Central memory CD8-positive, alpha-beta T cell (primary cell): ENCODE results near the gene ASAP2.
A peak's percentile ranks its signal among the peaks of the same experiment; 100 is the strongest.

Experiments
- ATAC-seq: fragments of 150-1000 bp; cut with Tn5 transposase; replicated peaks from 2 replicates; pipeline ENCODE4 v1.10.0; 2022; ENCODE audit warnings: mild to moderate bottlenecking, moderate FRiP score, moderate number of reproducible peaks; ENCODE audit not compliant: poor library complexity, severe bottlenecking; ENCODE audit errors: extremely low read depth
- DNase-seq, 2 donors: peaks; one replicate each; pipeline ENCODE4 v3.0.0; 2021; ENCODE audit warnings: low spot score in 2 of 2
- H3K27ac Mint-ChIP-seq: one replicate; pipeline ENCODE4 v1.8.0; 2022; ENCODE audit warnings: low read depth, mild to moderate bottlenecking, moderate library complexity, mixed read lengths
- H3K27me3 Mint-ChIP-seq: one replicate; pipeline ENCODE4 v1.8.0; 2022; ENCODE audit warnings: mixed read lengths
- H3K36me3 Mint-ChIP-seq: one replicate; pipeline ENCODE4 v1.8.0; 2022; ENCODE audit warnings: mild to moderate bottlenecking, moderate library complexity, mixed read lengths; ENCODE audit not compliant: insufficient read depth
- H3K4me1 Mint-ChIP-seq: one replicate; pipeline ENCODE4 v1.8.0; 2022; ENCODE audit warnings: mixed read lengths
- H3K4me3 Mint-ChIP-seq: one replicate; pipeline ENCODE4 v1.8.0; 2022; ENCODE audit warnings: mild to moderate bottlenecking, moderate library complexity, mixed read lengths
- H3K9me3 Mint-ChIP-seq: one replicate; pipeline ENCODE4 v1.8.0; 2022; ENCODE audit warnings: mixed read lengths

ASAP2 gene

DNA sequence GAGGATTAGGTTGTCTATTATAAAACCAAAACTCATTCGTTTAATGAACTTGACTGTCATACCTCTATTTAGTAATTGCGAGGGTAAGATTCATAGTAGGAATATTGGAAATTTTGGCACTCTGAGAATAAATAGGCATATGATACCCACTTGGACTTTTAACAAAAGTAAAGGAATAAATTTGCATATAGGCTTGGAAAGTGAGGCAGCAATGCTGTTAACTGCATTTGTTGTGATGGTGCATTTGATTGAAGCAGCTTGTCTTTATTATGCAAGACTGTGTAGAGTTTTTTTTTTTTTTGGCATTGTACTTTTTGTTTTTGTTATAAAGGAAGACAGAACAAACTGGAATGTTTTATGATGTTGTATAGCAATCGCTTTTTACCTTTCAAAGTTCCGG lies 197.8 kb downstream of the ASAP2 start:
- Mint-ChIP-seq H3K36me3 (peaks cover 12% of the 10 kb centered on the region), H3K27me3 (no peaks in the 10 kb centered on the region), H3K27ac (no peak overlapping the region), H3K4me3 (no peak overlapping the region), H3K9me3 (no peaks in the 10 kb centered on the region), H3K4me1 (peaks cover 12% of the 10 kb centered on the region)
- DNase-seq (no peak), ATAC-seq (no peak)

- Mint-ChIP-seq H3K27me3 (no peaks in the 10 kb centered on the region), H3K9me3 (no peaks in the 10 kb centered on the region), H3K4me1 (peaks cover 8% of the 10 kb centered on the region), H3K36me3 (peaks cover 20% of the 10 kb centered on the region), H3K4me3 (no peak overlapping the region), H3K27ac (no peak overlapping the region)
- ATAC-seq (no peak), DNase-seq (no peak)
Measured at GRCh38 chr2:9405636-9406035, 199.0 kb downstream of the ASAP2 start.

DNA sequence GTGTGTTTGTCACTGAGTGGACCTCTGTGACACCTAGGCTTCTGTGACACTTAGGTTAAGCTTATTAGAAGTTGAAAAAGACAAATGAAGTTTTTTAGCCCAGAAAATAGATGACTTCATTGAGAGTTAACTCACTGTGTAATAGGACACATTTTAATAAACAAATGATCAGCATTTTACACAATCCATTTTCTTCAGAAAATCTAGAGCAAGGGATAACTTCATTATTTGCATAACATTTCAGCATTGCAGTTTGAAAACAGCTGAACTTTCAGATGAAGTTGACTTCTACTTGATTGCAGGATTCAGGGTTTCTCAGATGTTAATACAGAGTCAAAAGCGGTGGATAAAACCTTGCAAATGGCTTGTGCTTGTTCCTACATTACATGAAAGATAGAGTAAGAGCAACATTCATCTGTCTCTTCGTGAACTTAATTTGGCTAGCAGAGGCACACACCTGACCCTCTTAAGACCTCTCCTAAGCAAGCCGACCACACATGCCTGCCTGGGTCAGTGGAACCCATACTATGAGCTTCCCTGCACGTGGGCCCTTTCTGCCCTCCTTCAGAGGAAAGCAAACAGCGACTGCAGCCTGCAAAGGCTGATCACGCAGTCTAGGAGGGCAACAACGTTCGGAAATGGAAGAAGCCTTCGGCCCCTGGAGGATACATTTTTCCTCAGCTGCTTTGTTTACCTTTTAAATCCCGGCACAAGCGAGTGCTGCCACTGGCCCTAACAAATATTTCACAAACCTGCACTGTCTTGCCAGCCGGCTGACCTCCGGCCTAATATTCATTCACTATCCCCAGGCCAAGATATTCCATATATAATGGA lies 200.1 kb downstream of the ASAP2 start:
- Mint-ChIP-seq H3K27ac (no peak overlapping the region), H3K9me3 (no peaks in the 10 kb centered on the region), H3K4me1 (no peaks in the 10 kb centered on the region), H3K36me3 (peaks cover 29% of the 10 kb centered on the region), H3K4me3 (no peak overlapping the region), H3K27me3 (no peaks in the 10 kb centered on the region)
- DNase-seq: no peak
- ATAC-seq: no peak

DNA sequence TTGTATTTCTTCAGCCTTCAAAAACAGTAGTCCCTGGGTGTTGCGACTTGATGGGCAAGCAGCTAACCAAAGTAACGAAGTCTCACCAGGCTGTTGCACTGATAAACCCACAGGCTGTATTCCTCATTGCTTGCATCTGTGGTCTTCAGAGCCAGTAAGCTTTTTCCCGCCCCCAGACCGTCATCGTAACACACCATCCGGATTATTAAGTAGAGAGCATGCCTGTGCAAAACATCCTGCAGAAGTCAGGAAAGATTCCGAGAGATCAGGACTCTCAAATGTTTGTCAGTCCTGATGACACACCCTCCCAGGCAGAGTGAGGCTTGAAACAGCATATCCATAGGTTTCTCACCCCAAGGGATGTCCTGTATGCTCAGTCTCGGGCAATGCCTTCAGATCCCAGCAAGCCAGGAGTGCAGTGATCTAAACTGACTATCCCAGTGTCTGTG lies 200.8 kb downstream of the ASAP2 start:
- H3K4me1 Mint-ChIP-seq: no peaks in the 10 kb centered on the region
- H3K27me3 Mint-ChIP-seq: no peaks in the 10 kb centered on the region
- peaks cover 34% of the 10 kb centered on the region for H3K36me3 Mint-ChIP-seq
- ATAC-seq: no peak
- H3K4me3 Mint-ChIP-seq: no peak overlapping the region
- H3K9me3 Mint-ChIP-seq: no peaks in the 10 kb centered on the region
- H3K27ac Mint-ChIP-seq: no peak overlapping the region
- DNase-seq: no peak

DNA sequence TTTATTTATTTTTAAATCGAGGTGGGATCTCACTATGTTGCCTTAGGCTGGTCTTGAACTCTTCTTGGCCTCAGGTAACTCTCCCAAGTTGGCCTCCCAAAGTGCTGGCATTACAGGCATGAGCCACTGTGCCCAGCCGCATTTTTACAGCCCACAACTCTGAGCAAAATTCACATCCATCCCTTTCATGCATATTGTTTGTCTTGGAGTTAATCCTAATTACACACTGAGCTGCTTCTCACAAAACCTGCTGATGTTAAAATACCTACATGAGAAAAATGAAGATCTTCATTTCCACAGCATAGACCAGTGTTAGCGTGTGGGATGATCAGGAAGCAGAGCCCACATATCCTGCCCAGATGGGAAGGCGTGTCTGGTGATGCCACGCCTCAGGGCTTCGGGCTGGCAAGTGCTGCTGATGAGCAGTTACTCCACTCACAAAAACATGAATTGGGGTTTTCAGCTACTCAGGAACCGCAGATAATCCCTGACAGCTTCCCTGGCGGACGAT lies 202.1 kb downstream of the ASAP2 start:
- no peaks in the 10 kb centered on the region for H3K9me3 Mint-ChIP-seq
- no peaks in the 10 kb centered on the region for H3K27me3 Mint-ChIP-seq
- peaks cover under 1% of the 10 kb centered on the region for H3K4me1 Mint-ChIP-seq
- peaks cover 39% of the 10 kb centered on the region for H3K36me3 Mint-ChIP-seq
- H3K4me3 Mint-ChIP-seq: no peak overlapping the region
- no peak overlapping the region for H3K27ac Mint-ChIP-seq
- ATAC-seq (no peak), DNase-seq (no peak)

DNA sequence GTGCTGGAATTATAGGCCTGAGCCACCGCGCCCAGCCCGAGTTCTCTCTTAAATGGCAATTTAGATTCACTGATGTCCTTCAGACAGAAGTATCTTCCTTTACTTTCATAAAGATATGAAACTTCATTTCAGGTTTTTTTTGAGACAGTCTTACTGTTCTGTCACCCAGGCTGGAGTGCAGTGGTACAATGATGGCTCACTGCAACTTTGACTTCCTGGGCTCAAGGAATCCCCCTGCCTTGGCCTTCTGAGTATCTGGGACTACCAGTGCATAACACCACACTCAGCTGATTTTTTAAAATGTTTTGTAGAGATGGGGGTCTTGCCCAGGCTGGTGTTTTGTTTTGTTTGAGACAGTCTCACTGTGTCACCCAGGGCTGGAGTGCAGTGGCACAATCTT lies 203.5 kb downstream of the ASAP2 start:
- H3K9me3 Mint-ChIP-seq: no peaks in the 10 kb centered on the region
- H3K4me3 Mint-ChIP-seq: no peak overlapping the region
- no peak for DNase-seq
- peaks cover 11% of the 10 kb centered on the region for H3K4me1 Mint-ChIP-seq
- no peaks in the 10 kb centered on the region for H3K27me3 Mint-ChIP-seq
- ATAC-seq: peak; percentile 24
- peaks cover 45% of the 10 kb centered on the region for H3K36me3 Mint-ChIP-seq
- no peak overlapping the region for H3K27ac Mint-ChIP-seq

DNA sequence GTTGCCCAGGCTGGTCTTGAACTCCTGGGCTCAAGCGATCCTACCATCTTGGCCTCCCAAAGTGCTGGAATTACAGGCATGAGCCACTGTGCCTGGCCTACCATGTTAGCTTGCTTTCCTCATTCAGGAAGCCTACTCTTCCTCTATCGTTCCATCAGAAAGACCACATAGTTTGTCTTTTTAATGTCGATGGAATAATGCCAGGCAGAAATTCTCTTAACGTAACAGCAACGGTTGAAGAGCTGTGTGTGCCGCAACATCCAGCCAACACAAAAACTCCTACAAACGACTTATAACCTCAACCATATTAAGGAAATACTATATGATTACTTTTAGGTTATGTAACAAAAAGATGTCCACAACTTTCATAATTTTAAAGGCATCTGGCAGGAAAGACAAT lies 206.2 kb downstream of the ASAP2 start:
- Mint-ChIP-seq H3K9me3 (no peaks in the 10 kb centered on the region), H3K27me3 (no peaks in the 10 kb centered on the region), H3K4me1 (peaks cover 28% of the 10 kb centered on the region), H3K36me3 (peaks cover 48% of the 10 kb centered on the region), H3K4me3 (no peak overlapping the region), H3K27ac (no peak overlapping the region)
- ATAC-seq (no peak), DNase-seq (no peak)

GRCh38 chr2:9415516-9416169 lies 209.0 kb downstream of the ASAP2 start:
- DNase-seq: no peak
- H3K27me3 Mint-ChIP-seq: no peaks in the 10 kb centered on the region
- ATAC-seq: no peak
- H3K36me3 Mint-ChIP-seq: peaks cover 37% of the 10 kb centered on the region
- H3K4me3 Mint-ChIP-seq: no peak overlapping the region
- H3K27ac Mint-ChIP-seq: no peak overlapping the region
- H3K9me3 Mint-ChIP-seq: no peaks in the 10 kb centered on the region
- peaks cover 50% of the 10 kb centered on the region for H3K4me1 Mint-ChIP-seq

GRCh38 chr2:9416267-9416961 lies 209.8 kb downstream of the ASAP2 start:
- H3K27me3 Mint-ChIP-seq: no peaks in the 10 kb centered on the region
- peak overlapping the region; percentile 63 for H3K27ac Mint-ChIP-seq
- no peaks in the 10 kb centered on the region for H3K9me3 Mint-ChIP-seq
- H3K4me3 Mint-ChIP-seq: peak overlapping the region; percentile 1
- no peak for ATAC-seq
- peaks cover 30% of the 10 kb centered on the region for H3K36me3 Mint-ChIP-seq
- no peak for DNase-seq
- peaks cover 53% of the 10 kb centered on the region for H3K4me1 Mint-ChIP-seq

DNA sequence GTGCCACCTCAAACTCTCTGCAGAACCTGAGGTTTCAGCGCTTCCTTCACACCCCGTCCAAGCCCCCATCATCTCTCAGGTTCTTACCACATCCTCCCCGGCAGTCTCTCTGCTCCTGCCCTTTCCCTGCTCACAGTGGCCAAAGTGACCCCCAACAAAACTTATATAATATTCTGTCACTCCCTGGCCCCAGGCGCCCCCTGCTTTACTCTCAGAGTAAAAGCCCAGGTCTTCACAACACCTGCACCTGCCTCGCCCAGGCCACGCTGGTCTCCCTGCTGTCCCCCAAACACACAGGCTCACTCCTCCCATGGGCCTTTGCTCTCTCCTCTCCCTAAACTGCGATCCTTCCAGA lies 210.3 kb downstream of the ASAP2 start:
- ATAC-seq: no peak
- Mint-ChIP-seq H3K9me3 (no peaks in the 10 kb centered on the region), H3K27ac (peak overlapping the region; percentile 63), H3K27me3 (no peaks in the 10 kb centered on the region), H3K36me3 (peaks cover 25% of the 10 kb centered on the region), H3K4me3 (peak overlapping the region; percentile 1), H3K4me1 (peaks cover 57% of the 10 kb centered on the region)
- no peak for DNase-seq

DNA sequence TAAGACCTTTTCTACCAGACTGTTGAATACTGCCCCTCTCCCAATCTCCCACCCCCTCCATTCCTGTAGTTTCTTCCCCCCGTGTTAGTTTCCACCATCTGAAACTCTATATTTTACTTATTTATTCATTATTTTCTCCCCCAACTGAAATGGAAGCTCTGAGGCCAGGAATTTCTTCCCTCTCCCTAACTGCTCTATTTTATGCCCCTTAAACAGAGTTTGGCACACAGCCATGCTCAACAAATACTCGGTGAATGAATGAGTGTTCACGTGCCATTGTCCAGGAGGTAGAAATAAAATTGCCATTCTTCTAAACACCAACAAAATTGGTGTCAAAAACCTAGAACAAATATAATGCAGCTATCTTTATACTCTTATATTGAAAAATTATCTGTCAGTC lies 211.1 kb downstream of the ASAP2 start:
- ATAC-seq: no peak
- no peak for DNase-seq
- Mint-ChIP-seq H3K36me3 (peaks cover 19% of the 10 kb centered on the region), H3K27ac (peak overlapping the region; percentile 63), H3K9me3 (no peaks in the 10 kb centered on the region), H3K27me3 (no peaks in the 10 kb centered on the region), H3K4me1 (peaks cover 65% of the 10 kb centered on the region), H3K4me3 (no peak overlapping the region)

DNA sequence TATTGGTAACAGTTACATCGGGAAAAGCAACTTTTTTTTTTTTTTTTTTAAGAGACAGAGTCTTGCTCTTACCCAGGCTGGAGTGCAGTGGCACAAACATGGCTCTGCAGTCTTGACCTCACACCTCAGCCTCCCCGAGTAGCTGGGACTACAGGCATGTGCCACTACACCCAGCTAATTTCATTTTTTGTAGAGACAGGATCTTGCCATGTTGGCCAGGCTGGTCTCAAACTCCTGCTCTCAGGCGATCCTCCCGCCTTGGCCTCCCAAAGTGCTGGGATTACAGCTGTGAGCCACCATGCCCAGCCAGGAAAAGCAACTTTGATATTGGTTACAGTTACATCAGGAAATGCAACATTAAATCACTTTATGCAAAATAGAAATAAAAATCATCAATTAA lies 212.1 kb downstream of the ASAP2 start:
- Mint-ChIP-seq H3K4me1 (peaks cover 64% of the 10 kb centered on the region), H3K4me3 (no peak overlapping the region), H3K27me3 (no peaks in the 10 kb centered on the region), H3K27ac (no peak overlapping the region), H3K9me3 (no peaks in the 10 kb centered on the region), H3K36me3 (peaks cover 20% of the 10 kb centered on the region)
- no peak for ATAC-seq
- no peak for DNase-seq
